Measurements from ENCODE around the gene NTRK1.
A peak's percentile ranks its signal among the peaks of the same experiment; 100 is the strongest.

Gene NTRK1

DNA sequence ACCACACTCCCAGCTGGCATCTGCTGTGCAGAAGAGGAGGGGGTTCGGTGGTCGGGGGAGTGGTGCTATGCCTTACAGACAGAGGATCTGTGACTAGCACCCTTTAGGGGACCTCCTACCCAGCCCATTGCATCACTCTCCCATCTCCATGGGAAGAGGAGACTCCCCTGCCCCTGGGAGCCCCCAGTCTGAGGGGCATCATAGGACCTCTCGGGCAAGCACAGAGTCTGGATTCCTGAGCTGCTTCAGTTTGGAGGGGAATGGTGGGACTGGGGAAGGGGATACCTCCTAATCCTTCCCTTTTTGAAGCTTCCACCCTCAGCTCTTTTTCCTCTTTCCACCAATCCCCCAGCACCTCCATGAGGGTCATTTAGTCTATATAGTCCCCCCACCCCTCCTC is 3.1 kb upstream of the NTRK1 start:
- ChIA-PET POLR2A (interaction anchor here (1.0 to 3.2 kb wide), 2 partner anchors 91 to 129 kb away, joined by 3 to 15 read pairs; partner anchors contain the start of genes ISG20L2, METTL25B and PRCC), CTCF (interaction anchor here (0.7 to 2.7 kb wide), 7 partner anchors 11 to 168 kb away, joined by 3 to 21 read pairs (median 3); no protein-coding TSS in a partner anchor)
- TF ChIP-seq NFRKB (IDR thresholded peaks at IDR 0.05): no peak
- no peak for TF ChIP-seq TARDBP (IDR thresholded peaks at IDR 0.05)
- no peak for TF ChIP-seq ELF4 (IDR thresholded peaks at IDR 0.05)
- no peak for TF ChIP-seq L3MBTL2 (conservative IDR thresholded peaks at IDR 0.05)
- TF ChIP-seq LEF1 (IDR thresholded peaks at IDR 0.05; ENCODE audit: borderline replicate concordance): no peak
- TF ChIP-seq BHLHE40 (IDR thresholded peaks at IDR 0.05; ENCODE audit: borderline replicate concordance): no peak
- TF ChIP-seq HDGF (IDR thresholded peaks at IDR 0.05; ENCODE audit: borderline replicate concordance): no peak
- TF ChIP-seq, protein P1, sequence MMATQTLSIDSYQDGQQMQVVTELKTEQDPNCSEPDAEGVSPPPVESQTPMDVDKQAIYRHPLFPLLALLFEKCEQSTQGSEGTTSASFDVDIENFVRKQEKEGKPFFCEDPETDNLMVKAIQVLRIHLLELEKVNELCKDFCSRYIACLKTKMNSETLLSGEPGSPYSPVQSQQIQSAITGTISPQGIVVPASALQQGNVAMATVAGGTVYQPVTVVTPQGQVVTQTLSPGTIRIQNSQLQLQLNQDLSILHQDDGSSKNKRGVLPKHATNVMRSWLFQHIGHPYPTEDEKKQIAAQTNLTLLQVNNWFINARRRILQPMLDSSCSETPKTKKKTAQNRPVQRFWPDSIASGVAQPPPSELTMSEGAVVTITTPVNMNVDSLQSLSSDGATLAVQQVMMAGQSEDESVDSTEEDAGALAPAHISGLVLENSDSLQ (IDR thresholded peaks at IDR 0.05): no peak
- no peak for TF ChIP-seq FOXK2 (IDR thresholded peaks at IDR 0.05)
- TF ChIP-seq SP1 (IDR thresholded peaks at IDR 0.05): no peak
- no peak for DNase-seq (ENCODE audit: extremely low spot score)

DNA sequence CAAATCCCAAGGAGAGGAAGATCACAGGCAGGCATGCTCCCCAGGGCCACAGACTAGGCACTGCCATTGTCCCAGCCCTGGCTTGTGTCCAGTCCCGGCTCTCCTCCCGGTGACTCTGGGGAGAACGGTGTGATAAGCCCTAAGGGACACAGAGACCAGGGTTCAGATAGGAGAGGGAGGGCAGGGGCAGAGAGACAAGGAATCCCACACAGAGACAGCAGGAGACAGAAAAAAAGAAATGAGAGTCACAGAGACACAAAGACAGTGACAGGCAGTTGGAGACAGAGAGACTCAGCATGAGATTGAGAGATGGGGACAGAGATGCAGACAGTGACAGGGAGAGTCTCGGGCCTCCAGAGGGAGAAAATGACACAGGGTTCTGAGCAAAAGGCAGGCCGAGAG is 2.1 kb upstream of the NTRK1 start:
- CTCF ChIA-PET: interaction anchor here (0.6 to 4.4 kb wide), 10 partner anchors 9 to 403 kb away, joined by 3 to 61 read pairs (median 4); partner anchors contain the start of genes ISG20L2 and METTL25B

DNA sequence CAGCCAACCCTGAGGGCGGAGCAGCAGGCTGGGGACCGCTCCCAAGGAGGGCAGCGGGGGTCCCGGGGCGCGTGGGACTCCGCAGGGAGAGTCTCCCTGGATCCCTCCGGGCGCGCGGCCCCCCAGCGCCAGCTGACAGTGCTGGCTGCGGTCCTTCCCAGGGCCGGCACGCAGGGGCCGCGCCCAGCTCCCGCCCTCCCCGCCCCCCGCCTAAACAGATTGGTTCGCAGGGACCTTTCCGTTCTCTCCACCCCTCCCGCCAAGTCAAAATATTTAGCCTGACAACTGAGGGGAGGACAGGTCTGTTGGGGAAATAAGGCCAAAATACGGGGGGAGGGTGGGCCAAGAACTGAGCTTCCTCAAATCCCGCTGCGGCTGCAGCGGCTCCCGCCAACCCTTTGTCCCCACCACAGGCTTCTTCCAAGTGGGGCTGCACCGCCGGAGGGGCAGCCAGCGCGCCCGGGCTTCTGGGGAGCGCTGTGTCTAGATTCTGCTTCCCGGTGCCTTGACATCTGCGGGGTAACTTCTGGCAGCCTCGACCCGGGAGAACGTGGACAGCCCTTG is 1.6 kb upstream of the NTRK1 start, which contains the start of gene INSRR:
Gene INSRR, minus strand, starts transcription at position 159 of the 564 bp plus-strand sequence. CDS start 496 bp downstream, outside the sequence.
- TF ChIP-seq ELF4 (IDR thresholded peaks at IDR 0.05) (no peak), HDGF (IDR thresholded peaks at IDR 0.05; ENCODE audit: borderline replicate concordance) (no peak), SUZ12 (IDR thresholded peaks at IDR 0.05) (no peak), FOXK2 (IDR thresholded peaks at IDR 0.05) (no peak), TARDBP (IDR thresholded peaks at IDR 0.05) (no peak), L3MBTL2 (conservative IDR thresholded peaks at IDR 0.05) (no peak), FOXA1 (IDR thresholded peaks at IDR 0.05) (no peak), FOXM1 (IDR thresholded peaks at IDR 0.05; ENCODE audit: borderline replicate concordance) (no peak), ARNT (IDR thresholded peaks at IDR 0.05) (no peak), NFRKB (IDR thresholded peaks at IDR 0.05) (no peak), ZNF384 (IDR thresholded peaks at IDR 0.05) (no peak), CTBP1 (IDR thresholded peaks at IDR 0.05; ENCODE audit: borderline replicate concordance) (no peak), BHLHE40 (IDR thresholded peaks at IDR 0.05; ENCODE audit: borderline replicate concordance) (no peak), SP1 (IDR thresholded peaks at IDR 0.05) (no peak)
- TF ChIP-seq, protein P1 (IDR thresholded peaks at IDR 0.05): no peak
- CTCF ChIA-PET: interaction anchor here (0.6 to 4.4 kb wide), 14 partner anchors 11 to 403 kb away, joined by 3 to 62 read pairs (median 12); partner anchors contain the start of genes ISG20L2 and METTL25B
- no peak for DNase-seq (ENCODE audit: extremely low spot score)
- POLR2A ChIA-PET: interaction anchor here (1.5 to 2.3 kb wide), 4 partner anchors 18 to 131 kb away, joined by 3 to 23 read pairs (median 7); partner anchors contain the start of genes ISG20L2, METTL25B and PRCC

More for the DNA sequence above, 2.1 kb upstream of the NTRK1 start:
- no peak for TF ChIP-seq FOXA1 (IDR thresholded peaks at IDR 0.05)
- TF ChIP-seq BHLHE40 (IDR thresholded peaks at IDR 0.05; ENCODE audit: borderline replicate concordance): no peak
- TF ChIP-seq SUZ12 (IDR thresholded peaks at IDR 0.05): no peak
- no peak for TF ChIP-seq SP1 (IDR thresholded peaks at IDR 0.05)
- no peak for TF ChIP-seq ZNF384 (IDR thresholded peaks at IDR 0.05)
- no peak for TF ChIP-seq L3MBTL2 (conservative IDR thresholded peaks at IDR 0.05)
- no peak for TF ChIP-seq ELF4 (IDR thresholded peaks at IDR 0.05)
- no peak for TF ChIP-seq CTBP1 (IDR thresholded peaks at IDR 0.05; ENCODE audit: borderline replicate concordance)
- no peak for TF ChIP-seq NFRKB (IDR thresholded peaks at IDR 0.05)
- no peak for TF ChIP-seq FOXM1 (IDR thresholded peaks at IDR 0.05; ENCODE audit: borderline replicate concordance)
- TF ChIP-seq ARNT (IDR thresholded peaks at IDR 0.05): no peak
- no peak for TF ChIP-seq FOXK2 (IDR thresholded peaks at IDR 0.05)
- no peak for TF ChIP-seq LEF1 (IDR thresholded peaks at IDR 0.05; ENCODE audit: borderline replicate concordance)
- TF ChIP-seq TARDBP (IDR thresholded peaks at IDR 0.05): no peak
- TF ChIP-seq HDGF (IDR thresholded peaks at IDR 0.05; ENCODE audit: borderline replicate concordance): no peak
- TF ChIP-seq, protein P1 (IDR thresholded peaks at IDR 0.05): no peak
- POLR2A ChIA-PET: interaction anchor here (0.7 to 3.2 kb wide), 3 partner anchors 33 to 130 kb away, joined by 3 to 15 read pairs (median 3); partner anchors contain the start of genes HDGF, ISG20L2 and METTL25B
- no peak for DNase-seq (ENCODE audit: extremely low spot score)

DNA sequence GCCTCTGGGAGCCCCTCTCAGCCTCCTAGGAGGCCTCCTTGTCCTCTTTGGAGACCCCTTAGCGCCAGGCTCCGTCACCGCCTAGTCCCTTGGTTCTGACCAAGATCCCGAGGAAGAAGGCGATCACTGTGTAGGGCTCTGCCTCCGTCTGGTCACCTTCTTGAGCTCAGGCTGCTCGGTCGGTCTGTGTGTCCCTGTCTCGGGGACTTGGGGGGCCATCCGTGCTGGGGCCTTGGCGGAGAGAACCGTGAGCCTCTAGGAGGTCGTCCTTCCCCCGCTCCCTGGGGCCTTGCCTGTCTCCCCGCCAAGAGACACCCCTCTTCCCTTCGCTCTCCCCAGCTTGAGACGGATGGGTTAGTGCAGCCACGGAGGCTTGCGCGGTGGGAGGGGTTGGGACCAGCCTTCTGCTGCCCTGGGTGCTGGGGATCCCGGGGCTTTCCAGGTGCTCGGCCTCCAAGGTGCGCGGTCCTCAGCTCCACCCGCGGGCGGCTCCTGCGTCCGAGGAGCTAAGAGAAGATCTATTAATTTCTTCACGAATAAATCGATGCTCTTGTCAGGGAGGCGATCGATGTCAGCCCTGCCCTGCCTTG is 1.0 kb upstream of the NTRK1 start:
- ChIA-PET CTCF (interaction anchor here (0.9 to 4.4 kb wide), 22 partner anchors 10 to 200 kb away, joined by 3 to 62 read pairs (median 5); partner anchors contain the start of genes ISG20L2, LRRC71 and METTL25B), POLR2A (interaction anchor here (0.6 to 2.3 kb wide), 11 partner anchors 14 to 199 kb away, joined by 3 to 23 read pairs (median 4); partner anchors contain the start of genes ISG20L2, METTL25B, MRPL24 and PRCC)
- TF ChIP-seq BHLHE40 (IDR thresholded peaks at IDR 0.05; ENCODE audit: borderline replicate concordance) (no peak), SUZ12 (IDR thresholded peaks at IDR 0.05) (no peak), TARDBP (IDR thresholded peaks at IDR 0.05) (no peak), LEF1 (IDR thresholded peaks at IDR 0.05; ENCODE audit: borderline replicate concordance) (no peak), SP1 (IDR thresholded peaks at IDR 0.05) (no peak)
- no peak for DNase-seq (ENCODE audit: extremely low spot score)

DNA sequence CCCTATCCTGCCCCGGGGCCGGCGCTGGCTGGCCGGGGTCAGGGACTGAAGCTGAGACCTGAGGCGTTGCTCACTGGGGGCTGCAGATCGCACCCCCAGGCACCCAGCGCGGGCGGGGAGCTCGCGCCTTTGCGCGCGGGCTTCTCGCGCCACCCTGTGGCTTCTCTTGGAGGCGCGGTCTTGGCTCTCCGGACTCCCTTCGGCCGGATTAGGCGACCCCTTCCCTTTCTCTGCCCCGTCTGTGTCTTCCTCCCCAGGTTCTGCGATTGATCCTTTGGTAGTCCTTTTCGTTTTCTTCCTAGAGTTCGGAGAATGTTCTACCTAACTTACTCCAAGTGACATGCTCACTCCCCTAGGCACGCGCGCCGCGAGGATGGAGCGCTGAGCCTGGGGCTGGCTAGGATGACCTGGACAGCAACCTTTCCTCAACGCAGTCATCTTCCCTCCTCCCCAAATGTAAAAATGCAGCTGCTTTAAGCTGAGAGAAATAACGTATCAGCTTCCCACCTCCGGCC is 495 bp upstream of the NTRK1 start:
- peak; percentile 86 for DNase-seq (ENCODE audit: extremely low spot score)
- TF ChIP-seq FOXM1 (IDR thresholded peaks at IDR 0.05; ENCODE audit: borderline replicate concordance) (0 out of 2 replicates have a peak, but pooled peaks have one; percentile 36), ZNF384 (IDR thresholded peaks at IDR 0.05) (no peak), FOXK2 (IDR thresholded peaks at IDR 0.05) (no peak), L3MBTL2 (conservative IDR thresholded peaks at IDR 0.05) (0 out of 2 replicates have a peak, but pooled peaks have one; percentile 28)

More for the DNA sequence above, 495 bp upstream of the NTRK1 start:
- POLR2A ChIA-PET: interaction anchor here (0.6 to 2.3 kb wide), 11 partner anchors 13 to 199 kb away, joined by 3 to 23 read pairs (median 4); partner anchors contain the start of genes ISG20L2, METTL25B, MRPL24 and PRCC
- CTCF ChIA-PET: interaction anchor here (0.7 to 4.4 kb wide), 28 partner anchors 9 to 200 kb away, joined by 3 to 62 read pairs (median 5); partner anchors contain the start of genes CRABP2, ISG20L2, LRRC71 and METTL25B
